Activated CD4-positive, alpha-beta T cell treated with anti-CD3 and anti-CD28 coated beads, Interleukin-2, amount 50 U/mL, for 1 hour (primary cell): Measurements from ENCODE around the gene PDGFRA.

Experiments
- DNase-seq: peaks from one replicate; pipeline ENCODE4 v3.0.0-alpha.2; 2020

Gene PDGFRA

GRCh38 chr4:54265366-54265765 is 36.3 kb downstream of the PDGFRA start:
- DNase-seq: no peak

- no peak for DNase-seq
These were observed 39.1 kb downstream of the PDGFRA start for GRCh38 chr4:54268151-54268550.

GRCh38 chr4:54271464-54271863 is 42.4 kb downstream of the PDGFRA start:
- no peak for DNase-seq

GRCh38 chr4:54272051-54272450 is 43.0 kb downstream of the PDGFRA start:
- DNase-seq: no peak

- DNase-seq: no peak
These were observed 45.2 kb downstream of the PDGFRA start for GRCh38 chr4:54274264-54274663.

- DNase-seq: no peak
These were observed 45.9 kb downstream of the PDGFRA start for GRCh38 chr4:54274795-54275665.

GRCh38 chr4:54276641-54277430 is 47.7 kb downstream of the PDGFRA start:
- no peak for DNase-seq

GRCh38 chr4:54277691-54278090 is 48.6 kb downstream of the PDGFRA start:
- DNase-seq: no peak

- DNase-seq: no peak
These were observed 49.1 kb downstream of the PDGFRA start for GRCh38 chr4:54278216-54278615.

GRCh38 chr4:54281054-54281766 is 52.1 kb downstream of the PDGFRA start:
- no peak for DNase-seq

- no peak for DNase-seq
These were observed 53.7 kb downstream of the PDGFRA start for GRCh38 chr4:54282837-54283236.

GRCh38 chr4:54289316-54289715 is 60.2 kb downstream of the PDGFRA start:
- no peak for DNase-seq

GRCh38 chr4:54290980-54291379 is 61.9 kb downstream of the PDGFRA start:
- DNase-seq: no peak

GRCh38 chr4:54296548-54297203 is 67.6 kb downstream of the PDGFRA start:
- DNase-seq: no peak

GRCh38 chr4:54308110-54308509 is 79.0 kb downstream of the PDGFRA start:
- DNase-seq: no peak

GRCh38 chr4:54315561-54316538 is 86.8 kb downstream of the PDGFRA start:
- DNase-seq: no peak

- DNase-seq: no peak
These were observed 88.6 kb downstream of the PDGFRA start for GRCh38 chr4:54317690-54318089.

GRCh38 chr4:54318904-54319303 is 89.8 kb downstream of the PDGFRA start:
- no peak for DNase-seq

GRCh38 chr4:54320826-54321685 is 92.0 kb downstream of the PDGFRA start:
- no peak for DNase-seq

GRCh38 chr4:54322818-54323417 is 93.8 kb downstream of the PDGFRA start:
- DNase-seq: peak; percentile 44
